H1 (cell line): ENCODE data around the gene C14orf93. TPM values are rescaled to one million over a fixed set of nuclear protein-coding genes. Genes with fewer than 3 reads are reported as not detected.

Experiments
- HDAC2 ChIP-seq, 2 experiments: fragments of 300-600 bp in 1 of 2; sonication (generic) in 1 of 2; IDR thresholded peaks; 2 replicates each; pipeline ENCODE4 v1.6.1; 2011 to 2012; ENCODE audit warnings: low read depth in 2 of 2, low read length in 2 of 2, mild to moderate bottlenecking in 2 of 2, moderate library complexity in 2 of 2, borderline replicate concordance in 1 of 2, inconsistent platforms in 1 of 2
- SP2 ChIP-seq: IDR thresholded peaks from 2 replicates; pipeline ENCODE4 v1.6.1; 2012; ENCODE audit warnings: mild to moderate bottlenecking, low read length, inconsistent platforms
- SRF ChIP-seq: IDR thresholded peaks from 2 replicates; pipeline ENCODE4 v1.6.1; 2011; ENCODE audit warnings: mild to moderate bottlenecking, low read depth, low read length, moderate library complexity
- polyA plus RNA-seq, 7 experiments: library from polyadenylated mRNA; depleted of rRNA in 3 of 7; stranded (reverse) in 5 of 7; unstranded in 2 of 7; fragments of >200 nt in 5 of 7; fragments of 200-250 nt in 2 of 7; gene quantifications; 1 replicate in 5 of 7; 2 replicates in 1 of 7; 4 replicates in 1 of 7; pipeline versions ENCODE4 v1.2.1 to v1.2.3, GENCODE V29; 2011 to 2013; ENCODE audit warnings: missing spikeins in 2 of 7, mixed read lengths in 2 of 7
- total RNA-seq: library from RNA; stranded (reverse); fragmentation: NEBNext Ultra II Directional; extraction: Animal tissue kit (Norgen Biotek cat#: 25700); gene quantifications from 2 replicates; pipeline ENCODE4 v1.2.1, GENCODE V29; 2021

The C14orf93 gene
- total and polyA plus RNA-seq, 2 of the 8 experiments (the other 6 are each of a cell fraction or from before 2014, with no cell fraction given) = 7.8 to 8.2 TPM

DNA sequence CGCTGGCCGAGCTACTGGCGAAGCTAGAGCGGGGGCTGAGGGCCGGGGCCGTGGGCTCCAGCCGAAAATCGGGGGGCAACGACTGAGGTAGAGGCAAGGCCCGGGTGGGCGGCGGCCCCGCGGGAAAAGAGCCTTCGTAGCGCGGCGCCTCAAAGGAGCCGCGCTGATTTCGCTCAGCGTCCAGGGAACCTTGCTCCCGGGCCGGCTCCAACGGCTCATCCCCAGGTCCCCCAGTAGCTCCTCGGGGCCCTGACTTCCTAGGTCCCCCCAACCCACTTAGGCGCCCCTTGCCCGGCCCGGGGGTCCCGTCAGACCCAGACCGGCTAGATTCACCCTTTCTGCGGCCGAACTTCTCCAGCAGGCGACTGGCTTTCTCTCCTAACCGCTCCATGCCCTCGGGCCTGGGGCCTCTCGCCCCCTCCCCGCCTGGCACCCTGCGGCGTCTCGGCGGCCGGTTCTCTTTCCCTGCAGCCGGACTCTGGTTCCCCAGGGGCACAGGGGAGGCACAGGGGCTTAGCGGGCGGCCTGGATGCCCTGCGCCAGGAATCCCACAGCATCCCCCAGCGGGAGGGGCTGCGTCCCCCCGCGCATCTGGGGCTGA is 28.0 kb downstream of the C14orf93 start (continued):
- TF ChIP-seq SRF = no peak
- no peak for TF ChIP-seq SP2
- TF ChIP-seq HDAC2 (IDR thresholded peaks at IDR 0.05; ENCODE audit: borderline replicate concordance in 1 of 2, low read depth in 2 of 2, low read length in 2 of 2) = no peak
